Fibroblast of skin of abdomen (primary cell): ENCODE data around the gene TMEM139.
"Not testable (repeated sequence)": the region's sequence is repeated elsewhere in the genome, so short reads cannot be mapped to it uniquely, and the experiment has no call there.

ENCODE experiments used
- DNase-seq: peaks from one replicate; pipeline ENCODE4 v3.0.0-alpha.2; 2013

Gene TMEM139

DNA sequence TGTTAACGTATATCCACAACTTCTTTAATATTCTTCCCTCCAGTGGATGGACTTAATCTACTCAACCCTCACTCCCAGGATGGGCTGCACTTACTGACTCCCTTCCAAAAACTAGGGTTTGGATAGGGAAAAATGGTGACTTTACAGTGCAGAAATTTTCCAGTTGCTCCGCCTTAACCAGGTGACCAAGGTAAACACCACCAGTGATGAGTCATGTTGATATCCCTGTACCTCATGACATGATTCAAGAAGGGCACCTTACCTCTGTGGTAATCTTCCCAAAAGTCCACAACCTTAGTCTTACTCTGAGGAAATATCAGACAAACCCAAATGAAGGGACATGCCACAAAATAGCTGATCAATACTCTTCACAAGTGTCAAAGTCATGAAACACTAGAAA is 25.0 kb upstream of the TMEM139 start:
- no peak for DNase-seq

DNA sequence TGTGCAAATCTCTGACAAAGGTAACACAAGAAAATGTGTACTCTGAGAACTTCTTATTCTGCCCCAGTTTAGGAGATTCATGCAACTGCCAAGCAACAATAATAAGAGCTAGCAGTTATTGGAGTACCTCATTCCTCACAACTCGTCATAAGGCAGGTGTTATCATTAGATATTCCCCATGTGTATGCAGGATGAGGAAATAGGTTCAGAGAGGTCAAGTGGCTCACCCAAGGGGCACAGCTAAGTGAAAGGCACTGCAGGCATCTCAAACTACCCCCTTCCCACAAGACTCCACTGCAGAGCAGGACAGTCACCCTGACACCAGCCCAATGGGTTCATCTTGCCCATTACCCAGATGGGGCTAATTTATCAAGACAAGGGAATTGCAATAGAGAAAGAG is 22.9 kb upstream of the TMEM139 start:
- DNase-seq: no peak

DNA sequence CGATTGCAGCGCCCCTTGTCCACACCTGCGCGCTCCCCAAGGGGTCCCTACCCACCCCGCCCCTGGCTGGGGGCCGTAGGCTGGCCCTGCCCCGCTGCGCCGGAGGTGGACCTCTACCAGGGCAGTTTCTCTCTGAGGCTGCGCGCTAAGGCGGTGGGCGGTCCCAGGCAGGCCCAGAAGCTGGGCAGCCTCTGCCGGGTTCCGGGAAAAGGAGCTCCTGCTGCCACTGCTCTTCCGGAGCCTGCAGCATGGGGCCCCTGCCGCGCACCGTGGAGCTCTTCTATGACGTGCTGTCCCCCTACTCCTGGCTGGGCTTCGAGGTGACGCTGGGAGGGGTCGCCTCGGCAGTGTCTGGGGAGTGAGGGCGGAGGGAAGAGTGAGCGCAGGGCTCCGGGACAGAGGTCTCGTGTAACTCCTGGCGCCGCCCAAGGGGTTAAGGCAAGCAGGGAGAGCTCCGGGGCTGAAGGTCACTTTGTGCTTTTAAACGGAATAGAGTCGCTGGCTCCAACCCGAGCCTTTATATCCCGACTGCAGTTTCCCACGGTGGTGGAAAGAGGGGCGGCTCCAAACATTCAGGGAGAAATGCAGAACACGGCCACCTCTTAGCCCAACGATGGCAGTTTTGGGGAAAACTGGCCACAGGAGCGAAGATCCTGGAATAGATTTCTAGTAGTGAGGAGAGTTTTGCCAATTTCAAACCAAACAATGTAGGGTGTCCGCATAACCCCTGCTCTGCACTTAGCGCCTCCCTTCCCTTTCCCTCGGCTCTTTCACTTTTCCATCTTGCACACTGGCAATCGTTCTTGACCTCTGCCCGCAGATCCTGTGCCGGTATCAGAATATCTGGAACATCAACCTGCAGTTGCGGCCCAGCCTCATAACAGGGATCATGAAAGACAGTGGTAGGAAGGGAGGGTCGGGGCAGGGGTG is 21.2 kb upstream of the TMEM139 start, which contains the start of gene GSTK1:
GSTK1 (plus strand) TSS at position 176 of the 930 bp plus-strand sequence; CDS start at position 249, 73 bp downstream.
- DNase-seq: peak; percentile 67

DNA sequence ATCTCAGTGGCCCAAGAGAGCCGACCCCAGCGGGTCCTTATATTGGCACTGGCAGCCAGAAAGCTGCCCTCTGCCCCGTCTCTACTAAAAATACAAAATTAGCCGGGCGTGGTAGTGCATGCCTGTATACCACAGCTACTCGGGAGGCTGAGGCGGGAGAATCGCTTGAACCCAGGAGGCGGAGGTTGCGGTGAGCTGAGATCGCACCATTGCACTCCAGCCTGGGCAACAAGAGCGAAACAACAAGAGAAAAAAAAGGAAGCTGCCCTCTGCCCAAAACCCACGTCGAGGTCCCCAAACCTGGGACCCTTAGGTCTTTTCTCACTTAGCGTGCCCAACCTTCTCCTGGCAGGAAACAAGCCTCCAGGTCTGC is 20.6 kb upstream of the TMEM139 start:
- DNase-seq: not testable (repeated sequence)

DNA sequence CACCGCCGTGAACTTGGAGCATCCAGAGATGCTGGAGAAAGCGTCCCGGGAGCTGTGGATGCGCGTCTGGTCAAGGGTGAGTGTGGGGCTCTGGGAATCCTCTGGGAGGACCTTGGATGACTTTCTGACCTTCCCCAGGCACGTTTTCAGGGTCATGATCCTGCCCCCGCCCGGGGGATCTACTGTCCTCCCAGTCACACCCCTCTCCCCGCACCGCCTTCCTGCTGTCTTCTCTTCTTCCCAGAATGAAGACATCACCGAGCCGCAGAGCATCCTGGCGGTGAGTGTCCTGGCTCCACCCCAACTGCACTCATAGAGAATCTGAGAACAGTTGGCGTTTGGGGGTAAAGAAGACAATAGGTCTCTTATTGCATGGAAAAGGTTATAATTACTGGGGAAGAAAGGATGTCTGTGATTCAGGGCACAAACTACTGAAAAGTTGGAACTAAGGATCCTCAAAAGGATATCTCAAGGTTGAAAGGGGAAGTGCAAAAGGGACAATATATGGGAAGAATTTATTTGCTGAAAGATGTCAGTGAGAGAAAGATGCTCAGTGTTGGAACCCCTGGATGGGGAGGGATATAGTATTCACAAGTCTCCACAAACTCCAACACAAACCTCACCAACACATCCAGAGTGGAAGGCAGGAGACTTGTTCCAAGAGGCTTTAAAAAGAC is 19.6 kb upstream of the TMEM139 start:
- no peak for DNase-seq

DNA sequence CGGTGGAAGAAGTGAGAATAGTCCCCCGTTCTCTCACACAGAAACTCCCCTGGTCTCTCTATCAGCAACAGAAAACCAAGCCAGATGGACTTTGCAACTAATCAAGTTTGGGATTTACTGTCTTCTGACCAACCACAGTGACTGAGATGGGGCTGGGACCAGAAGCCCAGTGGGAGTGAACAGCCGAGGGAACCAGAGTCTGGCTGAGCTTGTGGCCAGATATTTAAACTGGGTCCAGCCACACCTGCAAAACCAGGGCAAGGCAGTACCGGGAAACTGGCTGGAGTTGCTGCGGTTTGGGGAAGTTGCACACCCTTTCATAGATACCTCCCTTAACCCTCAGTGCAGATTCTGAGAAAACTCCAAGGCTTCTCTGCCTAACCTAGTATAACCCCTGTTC is 15.5 kb upstream of the TMEM139 start:
- DNase-seq: no peak

DNA sequence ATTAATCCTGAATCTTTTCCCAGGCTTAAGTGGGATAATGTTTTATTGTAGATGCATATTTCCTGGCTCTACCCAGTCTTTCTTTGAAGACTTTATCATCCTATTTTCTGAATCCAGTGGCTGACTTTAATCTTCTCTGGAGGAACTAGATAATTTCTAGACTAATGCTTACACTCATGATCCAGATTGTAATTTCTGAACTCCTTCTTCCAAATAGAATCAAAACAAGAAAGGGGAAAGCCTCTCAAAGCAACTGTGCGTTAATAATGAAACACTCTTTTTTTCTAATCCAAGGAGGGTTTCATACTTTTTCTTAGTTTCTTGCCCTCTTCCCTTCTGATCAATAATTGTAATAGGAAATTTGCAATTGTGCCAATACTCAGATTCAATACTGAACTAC is 13.5 kb upstream of the TMEM139 start:
- DNase-seq: no peak

DNA sequence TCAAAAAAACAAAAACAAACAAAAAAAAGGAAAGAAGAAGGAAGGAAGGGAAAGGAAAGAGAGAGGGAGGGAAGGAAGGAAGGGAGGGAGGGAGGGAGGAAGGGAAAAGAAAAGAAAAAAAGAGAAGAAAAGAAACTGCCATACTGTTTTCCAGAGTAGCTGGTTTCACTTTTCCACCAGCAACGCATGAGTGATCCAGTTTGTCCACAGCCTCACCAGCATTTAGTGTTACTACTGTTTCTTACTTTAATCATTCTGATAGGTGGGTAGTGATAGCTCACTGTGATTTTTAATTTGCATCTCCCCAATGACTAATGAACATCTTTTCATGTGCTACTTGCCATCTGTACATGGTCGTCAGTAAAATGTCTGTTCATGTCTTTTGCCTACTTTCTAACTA is 11.9 kb upstream of the TMEM139 start:
- DNase-seq: no peak

DNA sequence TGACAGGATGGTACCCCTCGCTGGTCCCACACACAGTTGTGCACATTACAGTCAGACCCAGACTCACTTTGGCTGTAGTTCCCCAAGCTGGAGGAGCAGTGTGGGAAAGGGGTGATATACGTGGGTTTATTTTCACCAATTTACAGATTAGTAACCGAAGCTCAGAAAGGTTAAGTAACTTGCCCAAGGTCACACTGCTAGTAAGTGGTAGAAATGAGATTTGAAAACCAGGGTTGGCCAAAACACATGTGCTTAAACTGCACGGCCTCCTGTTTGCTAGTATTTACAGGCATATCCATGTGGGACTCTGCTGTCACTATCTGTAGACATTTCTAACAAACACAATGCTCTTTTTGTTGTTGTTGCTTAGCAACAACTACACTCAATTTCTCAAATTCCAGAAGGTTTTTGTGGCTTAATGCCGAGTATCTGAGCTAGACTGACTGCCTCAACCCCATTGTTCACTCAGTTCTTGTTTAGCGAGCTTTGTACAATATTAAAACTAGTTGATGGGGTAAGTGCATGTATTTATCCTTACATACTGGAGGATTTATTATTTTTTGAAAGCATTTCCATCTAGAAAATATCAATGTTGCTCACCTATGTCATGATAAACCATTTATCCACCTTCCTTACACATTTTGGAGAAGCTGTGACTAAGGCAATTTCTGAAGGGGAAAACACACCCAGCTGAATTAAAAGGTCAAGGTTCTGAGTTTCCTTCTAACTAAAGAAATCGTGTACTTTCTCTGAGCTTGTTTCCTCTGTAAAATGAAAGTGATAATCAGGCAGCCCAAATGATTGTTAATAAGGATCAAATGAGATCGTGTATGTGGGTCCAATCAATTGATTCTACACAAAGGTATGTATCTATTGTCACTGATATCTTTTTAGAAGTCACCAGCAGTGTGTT is 5.3 kb upstream of the TMEM139 start:
- peak; percentile 58 for DNase-seq

DNA sequence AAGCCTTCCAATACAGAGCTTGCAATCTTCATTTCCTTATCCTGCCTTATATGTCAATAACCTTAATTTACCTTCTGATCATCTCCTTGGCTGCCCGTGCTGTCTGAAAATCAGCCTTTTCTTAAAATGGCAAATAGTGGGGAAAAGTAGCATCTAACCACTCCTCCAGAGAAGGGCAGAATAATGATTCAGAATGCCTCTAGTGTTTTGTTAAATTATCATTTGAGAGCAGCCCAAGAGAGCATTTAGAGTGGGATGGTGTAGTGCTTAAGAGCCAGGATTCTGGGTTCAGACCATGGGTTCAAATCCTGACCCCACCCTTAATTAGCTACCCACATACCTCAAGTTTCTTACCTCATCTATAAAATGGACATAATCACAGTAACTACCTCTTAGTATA is 4.6 kb upstream of the TMEM139 start:
- DNase-seq: no peak

DNA sequence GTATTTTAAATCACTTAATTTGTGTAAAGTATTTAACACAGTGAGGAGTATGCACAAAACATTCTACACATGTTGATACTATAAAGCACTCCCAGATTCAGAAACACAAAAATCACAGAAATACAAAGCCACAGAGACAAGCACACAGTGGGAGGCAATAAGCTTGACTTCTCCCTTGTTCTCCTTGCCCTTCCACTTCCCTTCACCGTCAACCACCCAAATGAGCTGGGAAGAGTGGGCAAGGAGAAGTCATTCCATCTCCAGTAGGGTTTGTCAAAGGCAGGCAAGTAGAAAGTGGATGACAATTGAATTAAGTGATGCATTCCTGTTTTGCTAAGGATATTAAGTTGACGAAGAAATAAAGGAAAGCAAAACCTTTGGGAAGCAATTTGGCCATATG is 4.2 kb upstream of the TMEM139 start:
- DNase-seq: no peak

DNA sequence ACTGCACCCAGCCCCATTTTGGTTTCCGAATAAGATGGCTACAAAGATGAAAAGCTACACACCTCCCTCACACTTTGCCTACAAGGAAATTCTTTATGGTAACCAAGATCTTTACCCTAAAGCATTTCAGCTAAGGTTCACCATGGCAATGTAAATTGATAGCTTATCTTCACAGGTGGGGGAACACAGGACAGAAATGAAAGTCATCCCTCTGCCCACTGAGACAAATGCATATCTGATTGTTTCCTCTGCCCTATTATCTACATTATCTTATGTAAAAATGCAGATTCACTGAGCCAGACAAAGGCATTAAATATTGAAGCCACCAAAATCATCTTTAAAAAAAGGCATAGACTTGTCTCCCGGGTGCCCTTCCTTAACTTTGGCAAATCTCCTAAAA is 3.2 kb upstream of the TMEM139 start:
- no peak for DNase-seq

DNA sequence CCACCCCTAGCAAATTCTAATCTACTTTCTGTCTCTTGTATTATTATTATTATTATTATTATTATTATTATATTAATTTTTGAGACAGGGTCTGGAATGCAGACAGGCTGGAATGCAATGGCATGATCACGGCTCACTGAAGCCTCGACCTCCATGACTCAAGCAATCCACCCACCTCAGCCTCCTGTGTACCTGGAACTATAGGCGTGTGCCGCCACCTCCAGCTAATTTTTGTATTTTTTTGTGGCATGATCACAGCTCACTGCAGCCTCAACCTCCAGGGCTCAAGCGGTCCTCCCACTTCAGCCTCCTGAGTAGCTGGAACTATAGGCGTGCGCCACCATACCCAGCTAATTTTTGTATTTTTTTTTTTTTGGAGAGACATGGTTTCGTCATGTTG is 2.6 kb upstream of the TMEM139 start:
- no peak for DNase-seq

DNA sequence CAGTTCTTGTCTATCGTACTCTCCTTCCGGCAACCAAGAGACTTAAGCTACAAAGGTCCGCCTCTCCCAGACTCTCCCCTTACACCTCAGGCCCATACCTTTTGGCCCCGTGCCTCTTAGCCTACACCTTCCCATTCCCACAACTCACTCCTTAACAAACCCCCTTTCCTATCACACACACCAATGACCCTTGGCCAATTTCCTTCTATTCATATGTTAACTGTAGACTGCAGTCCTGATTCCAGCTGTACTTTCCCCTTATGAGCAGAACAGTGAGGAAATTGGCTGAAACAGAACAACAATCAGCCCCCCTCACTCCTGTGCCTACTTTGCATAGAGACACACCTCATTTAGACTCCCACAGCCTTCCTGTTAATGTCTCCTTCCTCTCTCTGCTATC is 1.4 kb upstream of the TMEM139 start:
- DNase-seq: no peak

DNA sequence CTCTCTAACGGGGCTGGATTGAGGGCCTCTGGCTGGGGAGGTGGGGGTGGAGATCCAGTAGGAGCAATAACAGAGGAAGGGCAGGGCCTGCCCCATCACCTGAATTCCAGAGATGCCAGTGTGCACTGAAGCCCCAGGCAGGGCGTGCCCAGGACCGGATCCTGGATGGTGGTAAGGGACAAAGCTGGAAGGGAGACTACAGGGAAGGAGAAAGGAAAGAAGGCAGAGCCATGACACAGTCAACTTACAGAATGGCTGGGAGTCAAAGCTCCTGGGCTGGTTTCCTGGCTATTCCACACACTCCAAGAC is 666 bp downstream of the TMEM139 start:
- no peak for DNase-seq

DNA sequence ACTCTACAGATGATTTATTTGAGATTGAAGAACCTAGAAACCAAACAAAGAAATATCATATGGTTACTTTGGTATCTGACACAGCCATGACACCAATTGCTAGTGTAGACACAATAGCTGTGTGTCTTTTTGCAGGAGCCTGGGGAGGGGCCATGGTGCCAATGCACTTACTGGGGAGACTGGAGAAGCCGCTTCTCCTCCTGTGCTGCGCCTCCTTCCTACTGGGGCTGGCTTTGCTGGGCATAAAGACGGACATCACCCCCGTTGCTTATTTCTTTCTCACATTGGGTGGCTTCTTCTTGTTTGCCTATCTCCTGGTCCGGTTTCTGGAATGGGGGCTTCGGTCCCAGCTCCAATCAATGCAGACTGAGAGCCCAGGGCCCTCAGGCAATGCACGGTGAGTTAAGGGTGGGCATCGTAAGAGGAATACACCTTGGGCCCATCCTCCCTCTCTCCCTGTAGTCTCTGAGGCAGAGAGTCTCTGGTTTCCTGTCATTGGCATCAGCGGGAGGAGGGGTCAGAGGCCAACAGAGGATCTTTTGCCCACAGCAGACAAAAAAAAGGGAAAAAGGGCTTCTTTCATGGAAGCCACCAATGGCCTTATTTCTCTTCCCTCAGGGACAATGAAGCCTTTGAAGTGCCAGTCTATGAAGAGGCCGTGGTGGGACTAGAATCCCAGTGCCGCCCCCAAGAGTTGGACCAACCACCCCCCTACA is 1.2 kb downstream of the TMEM139 start:
- no peak for DNase-seq

DNA sequence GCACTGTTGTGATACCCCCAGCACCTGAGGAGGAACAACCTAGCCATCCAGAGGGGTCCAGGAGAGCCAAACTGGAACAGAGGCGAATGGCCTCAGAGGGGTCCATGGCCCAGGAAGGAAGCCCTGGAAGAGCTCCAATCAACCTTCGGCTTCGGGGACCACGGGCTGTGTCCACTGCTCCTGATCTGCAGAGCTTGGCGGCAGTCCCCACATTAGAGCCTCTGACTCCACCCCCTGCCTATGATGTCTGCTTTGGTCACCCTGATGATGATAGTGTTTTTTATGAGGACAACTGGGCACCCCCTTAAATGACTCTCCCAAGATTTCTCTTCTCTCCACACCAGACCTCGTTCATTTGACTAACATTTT is 1.7 kb downstream of the TMEM139 start:
- DNase-seq: no peak

DNA sequence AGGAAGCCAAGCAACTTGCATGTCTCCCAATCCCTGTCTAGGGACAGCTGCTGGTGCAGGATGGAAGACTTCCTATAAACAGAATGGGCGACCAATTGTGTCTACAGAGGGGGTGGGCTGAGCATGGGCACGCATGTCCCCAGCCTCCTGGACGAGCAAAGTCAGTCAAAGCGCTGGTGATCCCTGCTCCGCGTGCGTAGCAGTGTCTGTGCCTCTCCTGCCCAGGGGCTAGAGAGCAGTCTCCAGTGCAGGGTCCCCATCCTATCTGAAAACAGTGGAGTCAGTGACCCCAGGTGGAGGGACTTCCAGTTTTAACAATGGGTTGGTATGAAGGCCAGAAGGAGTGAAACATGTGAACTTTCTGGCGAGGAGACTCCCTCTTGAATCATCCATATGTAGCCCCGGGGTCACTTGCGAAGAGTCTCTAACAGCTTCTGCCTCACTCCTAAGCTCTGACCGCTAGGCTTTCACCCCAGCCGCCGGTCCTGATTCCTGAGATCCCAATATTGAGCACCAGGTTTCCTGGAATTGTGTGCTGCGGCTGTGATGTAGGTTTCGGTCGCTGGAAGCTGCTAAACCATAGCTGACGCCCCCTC is 2.7 kb downstream of the TMEM139 start:
- no peak for DNase-seq

DNA sequence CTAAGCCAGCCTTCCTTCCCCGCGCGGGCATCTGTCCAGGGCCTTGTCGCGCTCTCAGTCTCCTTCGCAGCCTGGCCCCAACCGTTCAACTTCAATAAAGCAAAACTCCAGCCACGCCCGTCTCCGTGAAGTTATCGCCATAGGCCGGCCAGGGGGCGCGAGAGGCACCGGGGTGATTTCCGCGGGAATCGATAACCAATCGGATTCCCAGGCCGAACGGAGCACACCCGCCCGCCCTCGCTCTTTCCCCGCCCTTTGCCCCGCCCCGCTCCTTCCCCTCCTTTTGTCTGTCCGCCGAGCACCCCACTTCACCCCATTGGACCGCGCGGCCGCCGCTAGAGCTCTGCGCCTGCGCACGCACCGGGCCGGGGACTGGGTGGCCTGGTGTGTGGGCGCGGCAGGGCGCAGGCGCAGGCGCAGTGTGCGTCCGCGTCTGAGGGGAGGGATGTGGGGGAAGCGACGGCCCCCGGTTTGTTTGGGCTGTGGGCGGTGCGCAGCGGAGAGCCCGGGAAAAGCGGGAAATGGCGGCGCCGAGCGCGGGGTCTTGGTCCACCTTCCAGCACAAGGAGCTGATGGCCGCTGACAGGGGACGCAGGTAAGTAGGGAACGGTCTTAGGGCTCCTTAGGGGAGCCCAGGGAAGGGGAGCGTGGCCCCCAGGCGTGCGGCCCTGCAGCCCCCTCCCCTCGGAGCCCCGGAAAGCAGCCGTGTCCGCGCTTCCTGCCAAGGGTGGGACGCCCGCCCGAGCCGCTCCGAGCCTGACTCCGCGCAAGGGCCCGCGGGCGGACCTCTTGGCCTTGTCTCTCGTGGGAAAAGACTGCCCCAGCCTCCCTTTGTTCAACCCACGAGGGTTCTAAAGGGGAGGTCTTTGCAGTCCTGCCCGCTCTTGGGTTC is 3.4 kb downstream of the TMEM139 start, which contains the start of gene CASP2:
CASP2 (plus strand) TSS at position 417 of the 892 bp plus-strand sequence; CDS start at position 522, 105 bp downstream.
- DNase-seq: peak; percentile 98

DNA sequence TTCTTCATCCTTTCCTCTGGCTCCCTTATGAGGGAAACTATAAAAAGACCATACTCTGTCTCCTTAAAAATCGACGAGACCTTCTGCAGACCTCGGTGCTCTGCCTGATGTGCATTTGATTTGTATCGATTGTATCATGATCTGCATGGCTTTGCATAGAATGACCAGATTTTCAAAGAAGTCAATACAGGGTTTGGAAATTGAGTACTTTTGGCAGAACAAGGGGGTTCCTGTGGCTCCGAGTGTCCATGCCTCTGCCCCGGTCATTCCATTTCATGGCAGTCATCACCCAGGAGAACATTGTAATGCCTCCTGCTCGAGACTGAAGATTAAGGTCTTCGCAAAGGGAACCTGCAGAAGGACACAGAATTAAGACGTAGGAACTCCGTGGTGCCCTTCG is 4.1 kb downstream of the TMEM139 start:
- no peak for DNase-seq

DNA sequence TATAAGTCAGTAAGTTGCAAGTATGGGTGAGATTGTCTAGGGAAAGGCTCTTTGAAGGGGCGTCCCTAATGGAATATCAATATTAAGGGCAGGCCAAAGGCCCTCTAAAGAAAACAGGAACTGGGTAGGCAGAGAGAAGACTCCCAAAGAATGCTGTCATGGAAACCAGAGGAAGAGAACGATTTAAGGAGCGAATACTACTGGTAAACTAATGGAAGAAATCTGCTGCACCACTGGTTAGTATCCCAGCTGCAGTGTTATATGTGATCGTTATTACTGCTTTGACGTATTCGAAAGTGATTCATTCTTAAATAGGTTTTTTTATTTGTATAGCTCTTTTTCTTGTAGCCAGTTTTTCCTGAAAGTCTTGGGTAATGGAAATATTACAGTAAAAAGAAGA is 4.7 kb downstream of the TMEM139 start:
- no peak for DNase-seq
